ENCODE results near the gene TMEM178B.

The TMEM178B gene

GRCh38 chr7:141495057-141495456, 421.2 kb downstream of the TMEM178B start:
- FAIRE-seq, result no peak

- FAIRE-seq, result no peak
Measured at GRCh38 chr7:141497391-141497790, 423.5 kb downstream of the TMEM178B start.

GRCh38 chr7:141500608-141501007, 426.7 kb downstream of the TMEM178B start:
- FAIRE-seq, result no peak

- FAIRE-seq, result no peak
Measured at GRCh38 chr7:141501451-141501850, 427.6 kb downstream of the TMEM178B start.

GRCh38 chr7:141511316-141511675, 437.4 kb downstream of the TMEM178B start:
- no peak for FAIRE-seq

GRCh38 chr7:141511676-141512396, 438.0 kb downstream of the TMEM178B start:
- no peak for FAIRE-seq

- no peak for FAIRE-seq
Measured at GRCh38 chr7:141512597-141512996, 438.7 kb downstream of the TMEM178B start.

- no peak for FAIRE-seq
Measured at GRCh38 chr7:141513720-141514119, 439.9 kb downstream of the TMEM178B start.

- FAIRE-seq, result no peak
Measured at GRCh38 chr7:141515941-141516340, 442.1 kb downstream of the TMEM178B start.

- FAIRE-seq, result no peak
Measured at GRCh38 chr7:141519623-141520022, 445.8 kb downstream of the TMEM178B start.

GRCh38 chr7:141522657-141523342, 448.9 kb downstream of the TMEM178B start:
- no peak for FAIRE-seq

GRCh38 chr7:141525973-141526514, 452.2 kb downstream of the TMEM178B start:
- FAIRE-seq, result no peak

GRCh38 chr7:141527076-141527475, 453.2 kb downstream of the TMEM178B start:
- no peak for FAIRE-seq

- no peak for FAIRE-seq
Measured at GRCh38 chr7:141528399-141528798, 454.5 kb downstream of the TMEM178B start.
